Erythroblast (primary cell): ENCODE data around the gene ENOX2.

Experiments used
- DNase-seq, 2 experiments: peaks; one replicate each; lab custom pipeline; 2025; lab: John Stamatoyannopoulos, UW
- GATA1 ChIP-seq: IDR thresholded peaks from 2 replicates; pipeline ENCODE4 v1.6.1; 2011; ENCODE audit warnings: low read depth, mild to moderate bottlenecking, control low read depth, low read length, moderate library complexity
- POLR2A ChIP-seq: IDR thresholded peaks from 2 replicates; pipeline ENCODE4 v1.6.1; 2011; ENCODE audit warnings: mild to moderate bottlenecking, low read length

The ENOX2 gene

DNA sequence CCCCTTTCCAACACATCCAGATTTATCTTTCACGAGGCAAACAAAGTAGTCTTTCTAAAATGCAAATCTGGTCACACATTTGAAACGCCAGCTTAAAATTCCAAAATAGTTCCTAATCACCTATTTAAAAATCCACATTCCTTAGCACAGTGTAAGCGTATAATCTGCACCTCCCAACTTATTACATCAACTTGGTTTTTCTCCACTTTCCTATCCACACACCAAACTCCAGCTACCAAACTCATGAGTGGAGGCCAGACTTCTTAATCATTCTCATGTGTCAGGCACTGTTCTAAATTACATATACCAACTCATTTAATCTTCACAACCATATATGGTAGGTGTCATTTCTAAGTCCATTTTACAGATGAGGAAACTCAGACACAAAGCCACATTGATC, 33.8 kb downstream of the ENOX2 start:
- no peak for DNase-seq
- TF ChIP-seq POLR2A, result no peak
- TF ChIP-seq GATA1, result no peak

GRCh38 chrX:130861462-130861861, 41.5 kb downstream of the ENOX2 start:
- DNase-seq, result no peak
- no peak for TF ChIP-seq GATA1
- no peak for TF ChIP-seq POLR2A

- TF ChIP-seq GATA1 (no peak), POLR2A (no peak)
- no peak for DNase-seq
Measured at GRCh38 chrX:130857207-130857606, 45.8 kb downstream of the ENOX2 start.

DNA sequence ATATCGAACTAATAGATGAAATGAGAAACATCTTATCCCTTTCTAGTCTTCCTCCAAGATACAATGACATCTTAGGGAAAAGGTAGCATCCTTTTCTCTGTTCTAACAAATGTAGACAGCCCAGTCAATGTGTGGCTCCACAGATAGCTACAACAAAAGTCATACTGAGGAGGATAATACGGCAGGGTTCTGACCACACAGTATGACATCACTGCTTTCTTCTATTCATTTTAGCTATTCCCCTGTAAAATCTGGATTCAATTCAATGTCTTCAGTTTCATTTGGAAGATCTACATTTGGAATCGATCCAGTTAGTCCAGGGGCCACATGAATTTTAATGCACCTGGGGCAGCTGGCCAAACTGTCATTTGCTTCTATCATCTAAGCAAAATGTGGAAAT, 51.4 kb downstream of the ENOX2 start:
- no peak for DNase-seq
- no peak for TF ChIP-seq GATA1
- TF ChIP-seq POLR2A, result no peak

GRCh38 chrX:130848763-130849162, 54.2 kb downstream of the ENOX2 start:
- no peak for DNase-seq

GRCh38 chrX:130846746-130847145, 56.3 kb downstream of the ENOX2 start:
- no peak for DNase-seq
- no peak for TF ChIP-seq POLR2A
- no peak for TF ChIP-seq GATA1

More at GRCh38 chrX:130848763-130849162, 54.2 kb downstream of the ENOX2 start:
- TF ChIP-seq POLR2A (no peak), GATA1 (no peak)

DNA sequence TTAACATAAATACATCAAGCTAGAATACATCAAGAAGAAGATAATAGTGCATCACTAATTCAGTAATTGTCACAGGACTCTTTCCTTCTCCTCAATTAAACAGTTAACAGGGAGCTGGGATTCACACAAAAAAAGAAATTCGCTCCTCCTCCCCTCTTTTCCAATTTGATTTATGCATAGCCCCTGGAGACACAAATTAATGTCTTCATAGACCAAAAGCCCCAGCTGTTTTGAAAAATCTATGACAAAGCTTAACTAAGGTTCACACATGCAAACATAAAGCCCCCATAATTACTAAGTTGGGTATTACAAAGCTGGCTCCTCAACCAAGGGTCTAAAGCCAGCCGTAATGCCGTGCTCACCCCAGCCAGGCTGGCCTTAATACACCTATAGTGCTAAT, 61.2 kb downstream of the ENOX2 start:
- no peak for DNase-seq
- TF ChIP-seq POLR2A, result no peak
- no peak for TF ChIP-seq GATA1

GRCh38 chrX:130840345-130840744, 62.7 kb downstream of the ENOX2 start:
- TF ChIP-seq GATA1 (no peak), POLR2A (no peak)
- no peak for DNase-seq

DNA sequence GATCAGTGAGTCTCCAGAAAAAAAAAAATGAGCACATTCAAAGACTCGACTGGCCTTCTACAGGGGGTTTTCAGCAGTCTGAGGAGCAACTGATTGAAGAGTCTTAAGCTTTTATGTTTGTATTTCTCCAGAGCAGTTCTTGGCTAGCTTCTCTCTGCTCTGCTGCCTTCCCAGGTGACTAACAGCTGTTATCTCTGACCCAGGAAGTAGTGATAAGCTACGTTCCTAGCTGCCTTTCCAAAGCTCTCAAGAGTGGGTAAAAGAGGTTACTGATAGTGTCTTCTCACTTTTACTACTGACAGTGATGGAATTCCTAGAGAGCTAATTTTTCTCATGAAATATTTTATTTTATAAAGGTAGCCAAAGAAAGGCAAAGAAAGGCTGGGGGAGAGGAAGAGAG, 66.6 kb downstream of the ENOX2 start:
- peak in 1 of 2 experiments; percentile 1 for DNase-seq
- TF ChIP-seq POLR2A, result no peak
- TF ChIP-seq GATA1, result no peak

DNA sequence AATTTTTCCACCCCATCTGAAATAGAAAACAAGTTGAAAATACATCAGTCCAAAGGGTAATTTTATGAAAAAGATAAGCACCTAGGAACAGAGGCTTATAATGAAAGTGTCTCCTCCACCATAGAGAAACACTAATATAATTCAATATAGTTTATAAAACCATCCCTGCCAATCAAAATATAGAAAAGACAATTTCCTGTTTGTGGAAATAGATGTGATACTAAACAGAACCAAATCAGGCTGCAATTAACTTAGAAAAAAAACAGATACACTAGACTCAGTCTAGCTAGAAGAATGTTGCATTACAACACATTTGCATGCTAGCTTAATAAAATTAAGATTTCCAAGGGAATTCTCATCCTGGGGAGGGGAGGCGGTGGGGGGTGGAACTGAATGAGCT, 68.2 kb downstream of the ENOX2 start:
- TF ChIP-seq POLR2A (no peak), GATA1 (no peak)

GRCh38 chrX:130834149-130834548, 68.9 kb downstream of the ENOX2 start:
- DNase-seq, result no peak
- TF ChIP-seq POLR2A (no peak), GATA1 (no peak)

More for the DNA sequence above, 68.2 kb downstream of the ENOX2 start:
- no peak for DNase-seq

DNA sequence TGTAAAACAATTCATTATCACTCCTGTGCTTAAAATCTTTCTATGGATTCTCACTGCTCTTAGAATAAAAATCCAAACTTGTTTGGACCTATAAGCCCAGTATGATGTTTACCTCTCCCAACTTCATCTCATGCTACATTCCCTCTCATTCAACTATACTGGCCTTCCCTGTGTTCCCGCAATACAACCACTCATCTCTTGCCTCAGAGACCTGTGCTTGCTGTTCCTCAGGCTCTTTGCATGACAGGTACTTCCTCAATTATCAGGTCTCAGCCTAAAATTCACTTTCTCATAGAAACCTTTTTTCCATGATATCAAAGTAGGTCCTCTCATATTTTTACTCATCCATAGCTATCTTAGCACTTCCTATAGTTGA, 71.7 kb downstream of the ENOX2 start:
- TF ChIP-seq GATA1 (no peak), POLR2A (no peak)
- DNase-seq, result no peak

DNA sequence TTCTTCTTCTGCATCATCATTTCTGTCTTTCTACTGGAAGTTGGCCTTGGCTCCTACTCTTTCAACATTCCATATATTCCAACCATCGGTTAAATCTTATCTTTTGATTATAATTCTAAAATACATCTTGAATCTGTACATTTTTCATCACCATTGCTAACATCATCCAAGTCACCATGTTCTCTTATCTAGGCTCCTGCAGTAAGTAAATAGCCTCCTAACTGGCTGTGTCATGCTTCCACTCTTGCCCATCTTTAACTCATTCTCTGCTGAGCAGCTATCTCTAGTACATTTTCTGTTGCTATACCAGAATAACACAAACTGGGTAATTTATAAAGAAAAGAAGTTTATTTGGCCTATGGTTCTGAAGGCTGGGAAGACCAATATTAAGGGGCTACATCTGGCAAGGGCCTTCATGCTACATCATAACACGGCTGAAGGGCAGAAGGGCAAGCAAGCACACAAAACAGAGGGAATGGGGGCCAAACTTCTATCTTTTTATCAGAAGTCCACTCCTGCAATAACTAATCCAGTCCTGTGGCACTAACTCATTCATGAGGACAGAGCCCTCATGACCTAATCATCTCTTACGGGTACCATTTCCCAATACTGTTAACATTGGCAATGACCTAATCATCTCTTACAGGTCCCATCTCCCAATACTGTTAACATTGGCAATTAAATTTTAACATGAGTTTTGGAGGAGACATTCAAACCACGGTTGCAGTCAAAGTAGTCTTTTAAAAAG, 72.2 kb downstream of the ENOX2 start:
- TF ChIP-seq POLR2A, result no peak
- TF ChIP-seq GATA1, result no peak
- DNase-seq, result peak; percentile 13 to 44

GRCh38 chrX:130829526-130830515, 73.2 kb downstream of the ENOX2 start:
- no peak for TF ChIP-seq POLR2A
- TF ChIP-seq GATA1, result no peak
- DNase-seq, result peak in 1 of 2 experiments; percentile 42

DNA sequence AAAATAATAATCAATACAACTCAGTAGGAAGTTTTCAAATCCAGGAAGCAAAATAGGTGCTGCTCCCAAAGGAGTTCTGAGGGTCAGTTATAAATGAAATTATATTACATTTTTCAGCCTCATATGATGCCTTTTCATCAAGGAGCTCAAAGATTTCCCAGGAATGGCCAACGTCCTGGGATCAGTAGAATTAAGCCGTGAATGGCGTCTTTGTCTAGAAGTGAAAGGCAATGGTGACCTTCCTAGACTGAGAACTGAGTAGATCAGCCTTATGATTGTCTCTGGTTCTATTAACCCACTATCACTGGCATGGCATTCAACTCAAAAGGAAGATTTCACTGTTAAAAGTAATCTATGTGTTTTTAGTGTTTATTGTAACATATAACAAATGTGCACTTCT, 74.4 kb downstream of the ENOX2 start:
- TF ChIP-seq POLR2A (no peak), GATA1 (no peak)
- no peak for DNase-seq
